Measurements from ENCODE around the gene BTRC.
"Not testable (repeated sequence)": the region's sequence is repeated elsewhere in the genome, so short reads cannot be mapped to it uniquely, and the experiment has no call there.

Gene BTRC

GRCh38 chr10:101360090-101360489 lies 6.1 kb downstream of the BTRC start:
- not testable (repeated sequence) for H3K27me3 Mint-ChIP-seq; H3K27ac Mint-ChIP-seq; H3K4me3 Mint-ChIP-seq; H3K36me3 Mint-ChIP-seq; H3K9me3 Mint-ChIP-seq (ENCODE audit: low read depth)
- peaks cover 27% of the 10 kb centered on the region for H3K4me1 Mint-ChIP-seq (ENCODE audit: low read depth)

- not testable (repeated sequence) for H3K27me3 Mint-ChIP-seq; H3K9me3 Mint-ChIP-seq (ENCODE audit: low read depth); H3K4me3 Mint-ChIP-seq; H3K36me3 Mint-ChIP-seq; H3K27ac Mint-ChIP-seq
- H3K4me1 Mint-ChIP-seq (ENCODE audit: low read depth) = peaks cover 22% of the 10 kb centered on the region
These were observed 6.9 kb downstream of the BTRC start for GRCh38 chr10:101360841-101361240.

GRCh38 chr10:101363850-101364400 lies 10.0 kb downstream of the BTRC start:
- Mint-ChIP-seq H3K9me3 (ENCODE audit: low read depth) (no peaks in the 10 kb centered on the region), H3K36me3 (peaks cover 5% of the 10 kb centered on the region)

GRCh38 chr10:101364721-101365120 lies 10.8 kb downstream of the BTRC start:
- Mint-ChIP-seq H3K27ac (no peak overlapping the region), H3K9me3 (ENCODE audit: low read depth) (no peaks in the 10 kb centered on the region), H3K4me3 (no peak overlapping the region), H3K4me1 (ENCODE audit: low read depth) (peaks cover 27% of the 10 kb centered on the region), H3K36me3 (peaks cover 11% of the 10 kb centered on the region), H3K27me3 (no peaks in the 10 kb centered on the region)

More at GRCh38 chr10:101363850-101364400, 10.0 kb downstream of the BTRC start:
- Mint-ChIP-seq H3K27ac (no peak overlapping the region), H3K4me1 (ENCODE audit: low read depth) (peaks cover 26% of the 10 kb centered on the region), H3K4me3 (no peak overlapping the region), H3K27me3 (no peaks in the 10 kb centered on the region)

GRCh38 chr10:101367569-101368453 lies 13.8 kb downstream of the BTRC start:
- peak overlapping the region; percentile 81 for H3K27ac Mint-ChIP-seq

GRCh38 chr10:101373063-101373462 lies 19.1 kb downstream of the BTRC start:
- Mint-ChIP-seq H3K27ac (no peak overlapping the region), H3K4me3 (no peak overlapping the region), H3K9me3 (ENCODE audit: low read depth) (no peaks in the 10 kb centered on the region), H3K36me3 (peaks cover 30% of the 10 kb centered on the region), H3K4me1 (ENCODE audit: low read depth) (peaks cover 24% of the 10 kb centered on the region), H3K27me3 (no peaks in the 10 kb centered on the region)

More at GRCh38 chr10:101367569-101368453, 13.8 kb downstream of the BTRC start:
- Mint-ChIP-seq H3K4me1 (ENCODE audit: low read depth) (peaks cover 24% of the 10 kb centered on the region), H3K27me3 (no peaks in the 10 kb centered on the region), H3K9me3 (ENCODE audit: low read depth) (no peaks in the 10 kb centered on the region), H3K4me3 (peak overlapping the region; percentile 4), H3K36me3 (peaks cover 17% of the 10 kb centered on the region)

- H3K4me1 Mint-ChIP-seq (ENCODE audit: low read depth) = peaks cover 21% of the 10 kb centered on the region
- not testable (repeated sequence) for H3K9me3 Mint-ChIP-seq (ENCODE audit: low read depth); H3K27me3 Mint-ChIP-seq; H3K4me3 Mint-ChIP-seq; H3K27ac Mint-ChIP-seq
- peaks cover 30% of the 10 kb centered on the region for H3K36me3 Mint-ChIP-seq
These were observed 20.0 kb downstream of the BTRC start for GRCh38 chr10:101373993-101374392.

- no peaks in the 10 kb centered on the region for H3K9me3 Mint-ChIP-seq (ENCODE audit: low read depth)
- H3K4me1 Mint-ChIP-seq (ENCODE audit: low read depth) = peaks cover 24% of the 10 kb centered on the region
- H3K27ac Mint-ChIP-seq = peak overlapping the region; percentile 50
- no peaks in the 10 kb centered on the region for H3K27me3 Mint-ChIP-seq
- peaks cover 21% of the 10 kb centered on the region for H3K36me3 Mint-ChIP-seq
- no peak overlapping the region for H3K4me3 Mint-ChIP-seq
These were observed 21.1 kb downstream of the BTRC start for GRCh38 chr10:101375076-101375475.

- Mint-ChIP-seq H3K27me3 (no peaks in the 10 kb centered on the region), H3K27ac (peak overlapping the region; percentile 73), H3K4me1 (ENCODE audit: low read depth) (peaks cover 39% of the 10 kb centered on the region), H3K4me3 (no peak overlapping the region), H3K36me3 (peaks cover 11% of the 10 kb centered on the region), H3K9me3 (ENCODE audit: low read depth) (no peaks in the 10 kb centered on the region)
These were observed 25.8 kb downstream of the BTRC start for GRCh38 chr10:101379663-101380352.

GRCh38 chr10:101380353-101381017 lies 26.5 kb downstream of the BTRC start:
- H3K27me3 Mint-ChIP-seq = no peaks in the 10 kb centered on the region
- no peaks in the 10 kb centered on the region for H3K9me3 Mint-ChIP-seq (ENCODE audit: low read depth)
- H3K36me3 Mint-ChIP-seq = peaks cover 6% of the 10 kb centered on the region
- H3K4me1 Mint-ChIP-seq (ENCODE audit: low read depth) = peaks cover 33% of the 10 kb centered on the region
- H3K4me3 Mint-ChIP-seq = no peak overlapping the region
- H3K27ac Mint-ChIP-seq = peak overlapping the region; percentile 73

GRCh38 chr10:101385866-101386658 lies 32.1 kb downstream of the BTRC start:
- Mint-ChIP-seq H3K4me1 (ENCODE audit: low read depth) (peaks cover 12% of the 10 kb centered on the region), H3K4me3 (no peak overlapping the region), H3K9me3 (ENCODE audit: low read depth) (no peaks in the 10 kb centered on the region), H3K27me3 (no peaks in the 10 kb centered on the region), H3K36me3 (peaks cover 6% of the 10 kb centered on the region), H3K27ac (no peak overlapping the region)

- Mint-ChIP-seq H3K4me1 (ENCODE audit: low read depth) (peaks cover 10% of the 10 kb centered on the region), H3K27me3 (no peaks in the 10 kb centered on the region), H3K27ac (no peak overlapping the region), H3K9me3 (ENCODE audit: low read depth) (no peaks in the 10 kb centered on the region), H3K36me3 (peaks cover 6% of the 10 kb centered on the region), H3K4me3 (no peak overlapping the region)
These were observed 32.8 kb downstream of the BTRC start for GRCh38 chr10:101386659-101387259.

GRCh38 chr10:101388676-101389276 lies 34.8 kb downstream of the BTRC start:
- H3K9me3 Mint-ChIP-seq (ENCODE audit: low read depth) = no peaks in the 10 kb centered on the region
- H3K27ac Mint-ChIP-seq = no peak overlapping the region
- H3K4me1 Mint-ChIP-seq (ENCODE audit: low read depth) = peaks cover 7% of the 10 kb centered on the region
- no peaks in the 10 kb centered on the region for H3K27me3 Mint-ChIP-seq
- H3K36me3 Mint-ChIP-seq = peaks cover 6% of the 10 kb centered on the region
- no peak overlapping the region for H3K4me3 Mint-ChIP-seq

GRCh38 chr10:101389532-101389931 lies 35.6 kb downstream of the BTRC start:
- not testable (repeated sequence) for H3K4me3 Mint-ChIP-seq; H3K27ac Mint-ChIP-seq; H3K36me3 Mint-ChIP-seq; H3K27me3 Mint-ChIP-seq; H3K9me3 Mint-ChIP-seq (ENCODE audit: low read depth); H3K4me1 Mint-ChIP-seq (ENCODE audit: low read depth)

Measured in activated naive CD8-positive, alpha-beta T cell (primary cell).